ENCODE data around the gene TGFB2. TPM values are rescaled to one million over a fixed set of nuclear protein-coding genes. Genes with fewer than 3 reads are reported as not detected.

TGFB2 gene
- total RNA-seq, 1 experiment from 2014 or later, result 0.34 TPM

- peaks cover 5 to 11% of the 10 kb centered on the region in 2 experiments; a peak in 3 of 4 replicates for H3K36me3 ChIP-seq (ENCODE audit: control insufficient read depth in 1 of 2, insufficient read depth in 2 of 2, low read length in 2 of 2)
- no peak for TF ChIP-seq ELF1 (IDR thresholded peaks at IDR 0.05; ENCODE audit: borderline replicate concordance, low read depth)
- TF ChIP-seq FOSL1 (IDR thresholded peaks at IDR 0.05; ENCODE audit: low read depth), result no peak
- TF ChIP-seq ZNF274 (IDR thresholded peaks at IDR 0.05; ENCODE audit: low read depth, low read length), result no peak
- TF ChIP-seq RAD21 (IDR thresholded peaks at IDR 0.05; ENCODE audit: low read depth), result no peak
- TF ChIP-seq REST (IDR thresholded peaks at IDR 0.05; ENCODE audit: low read depth), result no peak
- TF ChIP-seq MAX (IDR thresholded peaks at IDR 0.05), result no peak
- TF ChIP-seq TCF7L2 (IDR thresholded peaks at IDR 0.05; ENCODE audit: borderline replicate concordance, extremely low read depth, insufficient read depth, insufficient read length), result no peak
- TF ChIP-seq, protein P1, sequence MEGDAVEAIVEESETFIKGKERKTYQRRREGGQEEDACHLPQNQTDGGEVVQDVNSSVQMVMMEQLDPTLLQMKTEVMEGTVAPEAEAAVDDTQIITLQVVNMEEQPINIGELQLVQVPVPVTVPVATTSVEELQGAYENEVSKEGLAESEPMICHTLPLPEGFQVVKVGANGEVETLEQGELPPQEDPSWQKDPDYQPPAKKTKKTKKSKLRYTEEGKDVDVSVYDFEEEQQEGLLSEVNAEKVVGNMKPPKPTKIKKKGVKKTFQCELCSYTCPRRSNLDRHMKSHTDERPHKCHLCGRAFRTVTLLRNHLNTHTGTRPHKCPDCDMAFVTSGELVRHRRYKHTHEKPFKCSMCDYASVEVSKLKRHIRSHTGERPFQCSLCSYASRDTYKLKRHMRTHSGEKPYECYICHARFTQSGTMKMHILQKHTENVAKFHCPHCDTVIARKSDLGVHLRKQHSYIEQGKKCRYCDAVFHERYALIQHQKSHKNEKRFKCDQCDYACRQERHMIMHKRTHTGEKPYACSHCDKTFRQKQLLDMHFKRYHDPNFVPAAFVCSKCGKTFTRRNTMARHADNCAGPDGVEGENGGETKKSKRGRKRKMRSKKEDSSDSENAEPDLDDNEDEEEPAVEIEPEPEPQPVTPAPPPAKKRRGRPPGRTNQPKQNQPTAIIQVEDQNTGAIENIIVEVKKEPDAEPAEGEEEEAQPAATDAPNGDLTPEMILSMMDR (IDR thresholded peaks at IDR 0.05 in 2 of 3, conservative IDR thresholded peaks at IDR 0.05 in 1 of 3; ENCODE audit: borderline replicate concordance in 1 of 3, insufficient read depth in 1 of 3, low read depth in 2 of 3, low read length in 2 of 3), result no peak
- TF ChIP-seq EZH2phosphoT487 (IDR thresholded peaks at IDR 0.05; ENCODE audit: borderline replicate concordance), result no peak
- no peak for TF ChIP-seq SIN3A (IDR thresholded peaks at IDR 0.05; ENCODE audit: low read depth)
- TF ChIP-seq ZFX (IDR thresholded peaks at IDR 0.05), result no peak
- no peak for TF ChIP-seq POLR2AphosphoS5 (IDR thresholded peaks at IDR 0.05; ENCODE audit: low read depth, low read length)
- TF ChIP-seq EZH2 (IDR thresholded peaks at IDR 0.05), result no peak
- RAD21 ChIA-PET (ENCODE audit: low non-redundant PET in 1 of 2, low total read pairs in 2 of 2, uncharacterized antibody in 2 of 2, unreplicated experiment in 2 of 2), result no interaction called here
- CTCF ChIA-PET, result interaction anchor here (1.3 kb wide), 1 partner anchor 26 kb away, joined by 4 read pairs; no protein-coding TSS in a partner anchor
- H3K4me1 ChIP-seq (ENCODE audit: control insufficient read depth in 1 of 2, insufficient read depth in 2 of 2, low read length in 2 of 2), result no peaks in the 10 kb centered on the region
- no peaks in the 10 kb centered on the region for H3K9me3 ChIP-seq (ENCODE audit: control insufficient read depth in 1 of 2, insufficient read depth in 1 of 2, low read depth in 1 of 2, low read length in 2 of 2)
- no peak for DNase-seq (ENCODE audit: low read depth, low spot score)
- no peak overlapping the region for H3K9ac ChIP-seq (ENCODE audit: low read length)
- H4K20me1 ChIP-seq (ENCODE audit: insufficient read depth), result peaks cover 8% of the 10 kb centered on the region; the same call in 1 of the 2 replicates
- H3K27ac ChIP-seq (ENCODE audit: low read depth, low read length), result no peak overlapping the region
- no peak overlapping the region for H3K4me3 ChIP-seq (replicated peaks in 1 of 2; ENCODE audit: low read depth in 1 of 2, low read length in 2 of 2)
- intact Hi-C loops (cut with micrococcal nuclease), result no loop called here
- POLR2A ChIA-PET, result no interaction called here
- H3K9me2 ChIP-seq (ENCODE audit: insufficient read depth), result no peaks in the 10 kb centered on the region
- H3K79me2 ChIP-seq (ENCODE audit: insufficient read depth, low read length), result peaks cover 75% of the 10 kb centered on the region
- H2AFZ ChIP-seq (ENCODE audit: low read depth, low read length, poor library complexity, severe bottlenecking), result no peak overlapping the region
- H3K4me2 ChIP-seq (ENCODE audit: low read length), result no peak overlapping the region
- no peaks in the 10 kb centered on the region for H3K27me3 ChIP-seq (ENCODE audit: insufficient read depth, low read length)
- no TSS peak for BruUV-seq (replicated peaks)
- no peak for ATAC-seq
These were observed 41.8 kb upstream of the TGFB2 start for GRCh38 chr1:218303176-218303879.
